ENCODE results near the gene PFKP. TPM values are rescaled to one million over a fixed set of nuclear protein-coding genes. Genes with fewer than 3 reads are reported as not detected.

Gene PFKP
- total RNA-seq, 2 experiments from 2014 or later: 217 to 219 TPM

DNA sequence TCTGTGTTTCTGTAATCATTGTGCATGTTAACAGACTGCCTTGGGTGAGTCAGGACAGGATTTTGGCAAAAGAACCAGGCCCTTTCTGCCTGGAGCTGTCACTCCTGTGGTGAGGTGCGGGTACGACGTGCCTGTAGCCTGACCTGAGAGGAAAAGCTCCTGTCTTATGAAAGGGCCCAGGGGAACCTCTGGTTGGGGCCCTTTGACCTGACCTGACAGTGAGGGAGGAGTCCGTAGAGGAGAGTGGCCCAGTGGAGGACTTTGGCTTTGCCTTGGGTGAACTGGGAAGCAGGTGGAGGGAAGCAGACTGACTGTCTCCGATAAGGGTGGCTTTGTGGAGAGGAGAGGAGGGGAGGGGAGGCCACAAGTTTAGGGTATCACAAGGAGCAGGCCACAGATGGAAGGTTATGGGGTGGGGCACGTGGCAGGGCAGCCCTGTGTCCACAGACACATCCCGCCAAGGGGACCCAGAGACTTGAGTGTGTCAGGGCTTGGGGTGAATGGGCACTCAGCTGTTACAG lies 6.9 kb downstream of the PFKP start:
- no peak overlapping the region for H3K4me3 Mint-ChIP-seq
- TF ChIP-seq, protein P1, sequence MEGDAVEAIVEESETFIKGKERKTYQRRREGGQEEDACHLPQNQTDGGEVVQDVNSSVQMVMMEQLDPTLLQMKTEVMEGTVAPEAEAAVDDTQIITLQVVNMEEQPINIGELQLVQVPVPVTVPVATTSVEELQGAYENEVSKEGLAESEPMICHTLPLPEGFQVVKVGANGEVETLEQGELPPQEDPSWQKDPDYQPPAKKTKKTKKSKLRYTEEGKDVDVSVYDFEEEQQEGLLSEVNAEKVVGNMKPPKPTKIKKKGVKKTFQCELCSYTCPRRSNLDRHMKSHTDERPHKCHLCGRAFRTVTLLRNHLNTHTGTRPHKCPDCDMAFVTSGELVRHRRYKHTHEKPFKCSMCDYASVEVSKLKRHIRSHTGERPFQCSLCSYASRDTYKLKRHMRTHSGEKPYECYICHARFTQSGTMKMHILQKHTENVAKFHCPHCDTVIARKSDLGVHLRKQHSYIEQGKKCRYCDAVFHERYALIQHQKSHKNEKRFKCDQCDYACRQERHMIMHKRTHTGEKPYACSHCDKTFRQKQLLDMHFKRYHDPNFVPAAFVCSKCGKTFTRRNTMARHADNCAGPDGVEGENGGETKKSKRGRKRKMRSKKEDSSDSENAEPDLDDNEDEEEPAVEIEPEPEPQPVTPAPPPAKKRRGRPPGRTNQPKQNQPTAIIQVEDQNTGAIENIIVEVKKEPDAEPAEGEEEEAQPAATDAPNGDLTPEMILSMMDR (IDR thresholded peaks at IDR 0.05): no peak
- no peak overlapping the region for H3K27ac Mint-ChIP-seq
- ChIA-PET CTCF (interaction anchor here (1.0 kb wide), 1 partner anchor 17 kb away, joined by 3 read pairs; no protein-coding TSS in a partner anchor), POLR2A (interaction anchor here (6.8 kb wide), 1 partner anchor 18 kb away, joined by 35 read pairs; no protein-coding TSS in a partner anchor)
- H3K36me3 Mint-ChIP-seq (ENCODE audit: low read depth): peaks cover 85% of the 10 kb centered on the region
- intact Hi-C loops (cut with micrococcal nuclease): no loop called here
- DNase-seq (no peak), ATAC-seq (no peak)
- H3K9me3 Mint-ChIP-seq: no peaks in the 10 kb centered on the region
- H3K27me3 Mint-ChIP-seq: no peaks in the 10 kb centered on the region
- peaks cover 67% of the 10 kb centered on the region for H3K4me1 Mint-ChIP-seq (ENCODE audit: low read depth)

DNA sequence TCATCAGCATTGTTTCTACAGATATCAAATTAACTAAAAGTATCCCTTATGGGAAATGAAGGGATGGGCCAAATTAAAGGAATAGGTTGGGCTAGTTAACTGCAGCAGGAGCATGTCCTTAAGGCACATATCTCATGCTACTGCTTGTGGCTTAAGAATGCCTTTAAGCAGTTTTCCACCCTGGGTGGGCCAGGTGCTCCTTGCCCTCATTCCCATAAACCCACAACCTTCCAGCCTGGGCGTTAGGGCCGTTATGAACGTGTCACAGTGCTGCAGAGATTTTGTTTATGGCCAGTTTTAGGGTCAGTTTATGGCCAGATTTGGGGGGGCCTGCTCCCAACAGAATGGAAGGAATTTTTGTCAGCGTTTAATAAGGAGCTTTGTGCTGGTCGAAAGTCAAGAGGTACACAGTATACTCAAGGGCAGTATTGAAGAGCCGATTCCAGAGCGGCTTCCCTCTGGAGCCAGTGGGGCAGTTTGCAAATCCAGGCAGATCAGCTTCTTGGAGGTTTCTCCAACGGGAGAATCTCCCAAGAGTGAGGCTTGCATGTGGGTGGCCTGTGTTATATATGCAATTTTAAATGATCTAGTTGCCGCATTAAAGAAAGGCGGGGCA lies 7.7 kb downstream of the PFKP start:
- H3K36me3 Mint-ChIP-seq (ENCODE audit: low read depth): peaks cover 79% of the 10 kb centered on the region
- ATAC-seq: no peak
- CTCF ChIA-PET: no interaction called here
- H3K4me3 Mint-ChIP-seq: no peak overlapping the region
- POLR2A ChIA-PET: no interaction called here
- DNase-seq: no peak
- no peaks in the 10 kb centered on the region for H3K27me3 Mint-ChIP-seq
- H3K27ac Mint-ChIP-seq: no peak overlapping the region
- no peaks in the 10 kb centered on the region for H3K9me3 Mint-ChIP-seq
- peaks cover 62% of the 10 kb centered on the region for H3K4me1 Mint-ChIP-seq (ENCODE audit: low read depth)
- intact Hi-C loops (cut with micrococcal nuclease): no loop called here
- TF ChIP-seq, protein P1 (IDR thresholded peaks at IDR 0.05): no peak

GRCh38 chr10:3076138-3076537 lies 8.8 kb downstream of the PFKP start:
- POLR2A ChIA-PET: interaction anchor here (0.6 to 1.0 kb wide), 2 partner anchors 14 to 547 kb away, joined by 4 to 5 read pairs; no protein-coding TSS in a partner anchor
- H3K27ac Mint-ChIP-seq: no peak overlapping the region
- TF ChIP-seq, protein P1 (IDR thresholded peaks at IDR 0.05): no peak
- ATAC-seq: no peak
- H3K9me3 Mint-ChIP-seq: no peaks in the 10 kb centered on the region
- H3K4me1 Mint-ChIP-seq (ENCODE audit: low read depth): peaks cover 56% of the 10 kb centered on the region
- H3K4me3 Mint-ChIP-seq: no peak overlapping the region
- H3K36me3 Mint-ChIP-seq (ENCODE audit: low read depth): peaks cover 75% of the 10 kb centered on the region
- CTCF ChIA-PET: no interaction called here
- no peaks in the 10 kb centered on the region for H3K27me3 Mint-ChIP-seq
- intact Hi-C loops (cut with micrococcal nuclease): no loop called here
- no peak for DNase-seq

DNA sequence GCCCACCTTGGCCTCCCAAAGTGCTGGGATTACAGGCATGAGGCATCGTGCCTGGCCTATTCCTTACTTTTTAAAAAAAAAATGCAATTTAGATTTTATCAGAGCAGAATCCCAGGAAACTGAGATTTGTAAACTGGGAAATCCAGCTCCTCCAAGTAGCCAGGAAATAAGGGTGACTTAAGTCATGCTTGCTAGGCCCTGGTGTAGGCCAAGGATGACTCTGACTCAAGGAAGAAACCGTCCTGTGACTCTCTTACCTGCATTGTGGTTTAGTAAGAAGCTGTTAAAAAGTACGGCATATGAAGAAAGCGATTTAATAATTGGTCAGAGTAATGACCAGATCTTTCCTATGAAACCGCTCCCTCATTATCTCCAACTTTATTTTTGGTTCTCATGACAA lies 10.2 kb downstream of the PFKP start:
- no peaks in the 10 kb centered on the region for H3K27me3 Mint-ChIP-seq
- DNase-seq (no peak), ATAC-seq (no peak)
- intact Hi-C loops (cut with micrococcal nuclease): no loop called here
- TF ChIP-seq, protein P1 (IDR thresholded peaks at IDR 0.05): no peak
- H3K27ac Mint-ChIP-seq: no peak overlapping the region
- H3K36me3 Mint-ChIP-seq (ENCODE audit: low read depth): peaks cover 71% of the 10 kb centered on the region
- H3K4me3 Mint-ChIP-seq: no peak overlapping the region
- no peaks in the 10 kb centered on the region for H3K9me3 Mint-ChIP-seq
- H3K4me1 Mint-ChIP-seq (ENCODE audit: low read depth): peaks cover 42% of the 10 kb centered on the region
- POLR2A ChIA-PET: interaction anchor here (0.6 to 3.0 kb wide), 3 partner anchors 9 to 1175 kb away, joined by 3 to 12 read pairs (median 4); no protein-coding TSS in a partner anchor
- CTCF ChIA-PET: no interaction called here

- H3K36me3 Mint-ChIP-seq (ENCODE audit: low read depth): peaks cover 71% of the 10 kb centered on the region
Measured at GRCh38 chr10:3077940-3078630, 10.7 kb downstream of the PFKP start.

More at GRCh38 chr10:3077940-3078630, 10.7 kb downstream of the PFKP start:
- ATAC-seq (no peak), DNase-seq (no peak)
- Mint-ChIP-seq H3K27ac (no peak overlapping the region), H3K4me1 (ENCODE audit: low read depth) (peaks cover 39% of the 10 kb centered on the region), H3K27me3 (no peaks in the 10 kb centered on the region), H3K9me3 (no peaks in the 10 kb centered on the region), H3K4me3 (no peak overlapping the region)
- TF ChIP-seq, protein P1 (IDR thresholded peaks at IDR 0.05): no peak
- ChIA-PET POLR2A (interaction anchor here (0.6 to 3.0 kb wide), 3 partner anchors 10 to 1175 kb away, joined by 3 to 12 read pairs (median 4); no protein-coding TSS in a partner anchor), CTCF (no interaction called here)
- intact Hi-C loops (cut with micrococcal nuclease): no loop called here

Data from activated CD8-positive, alpha-beta T cell treated with anti-CD3 and anti-CD28 coated beads for 36 hours (primary cell).